DND-41 (cell line): ENCODE results near the gene NRXN3.

ENCODE experiments used
- EZH2 ChIP-seq: IDR thresholded peaks from 3 replicates; pipeline ENCODE4 v1.6.1; 2012; ENCODE audit warnings: borderline replicate concordance, low read depth, mild to moderate bottlenecking, moderate library complexity, low read length, inconsistent platforms; ENCODE audit not compliant: severe bottlenecking
- TF ChIP-seq, protein P1 (sequence below): IDR thresholded peaks from 2 replicates; pipeline ENCODE4 v1.5.1; 2012; ENCODE audit warnings: borderline replicate concordance, low read length, moderate library complexity, mild to moderate bottlenecking; ENCODE audit not compliant: poor library complexity, severe bottlenecking; ENCODE audit errors: extremely low read depth

DNA sequence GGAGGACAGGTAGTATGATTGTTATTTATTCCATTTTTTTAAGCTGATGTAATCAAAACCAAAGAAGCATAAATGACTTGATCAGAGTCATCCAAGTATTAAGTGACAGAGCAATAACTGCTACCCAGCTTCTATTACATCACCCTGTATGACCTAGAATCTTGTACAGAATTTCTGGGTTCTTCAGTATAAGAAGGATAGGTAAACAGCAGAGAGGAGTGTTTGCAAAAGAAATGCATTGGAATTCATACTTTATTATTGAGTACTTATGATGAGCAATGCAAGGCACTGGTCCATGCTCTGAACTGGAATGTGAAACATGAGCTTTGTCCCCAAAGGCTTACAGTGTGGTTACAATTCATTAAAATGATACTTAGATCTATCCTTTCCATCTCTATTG is 1124.3 kb downstream of the NRXN3 start:
- TF ChIP-seq, protein P1, sequence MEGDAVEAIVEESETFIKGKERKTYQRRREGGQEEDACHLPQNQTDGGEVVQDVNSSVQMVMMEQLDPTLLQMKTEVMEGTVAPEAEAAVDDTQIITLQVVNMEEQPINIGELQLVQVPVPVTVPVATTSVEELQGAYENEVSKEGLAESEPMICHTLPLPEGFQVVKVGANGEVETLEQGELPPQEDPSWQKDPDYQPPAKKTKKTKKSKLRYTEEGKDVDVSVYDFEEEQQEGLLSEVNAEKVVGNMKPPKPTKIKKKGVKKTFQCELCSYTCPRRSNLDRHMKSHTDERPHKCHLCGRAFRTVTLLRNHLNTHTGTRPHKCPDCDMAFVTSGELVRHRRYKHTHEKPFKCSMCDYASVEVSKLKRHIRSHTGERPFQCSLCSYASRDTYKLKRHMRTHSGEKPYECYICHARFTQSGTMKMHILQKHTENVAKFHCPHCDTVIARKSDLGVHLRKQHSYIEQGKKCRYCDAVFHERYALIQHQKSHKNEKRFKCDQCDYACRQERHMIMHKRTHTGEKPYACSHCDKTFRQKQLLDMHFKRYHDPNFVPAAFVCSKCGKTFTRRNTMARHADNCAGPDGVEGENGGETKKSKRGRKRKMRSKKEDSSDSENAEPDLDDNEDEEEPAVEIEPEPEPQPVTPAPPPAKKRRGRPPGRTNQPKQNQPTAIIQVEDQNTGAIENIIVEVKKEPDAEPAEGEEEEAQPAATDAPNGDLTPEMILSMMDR, result no peak
- no peak for TF ChIP-seq EZH2
